GM12892 (cell line): Measurements from ENCODE around the gene ABCC3.
"Not testable (repeated sequence)": the region's sequence is repeated elsewhere in the genome, so short reads cannot be mapped to it uniquely, and the experiment has no call there.

Source experiments
- DNase-seq: peaks from one replicate; pipeline ENCODE4 v3.0.0; 2011; ENCODE audit not compliant: insufficient read length
- FAIRE-seq: peaks from 2 replicates; lab custom pipeline; 2011; peaks lifted over from hg19 to GRCh38; lab: Jason Lieb, UNC
- POLR2A ChIP-seq: IDR thresholded peaks from 2 replicates; pipeline ENCODE4 v1.6.1; 2011; ENCODE audit warnings: low read depth, low read length, control low read depth
- POLR2AphosphoS5 ChIP-seq: IDR thresholded peaks from 2 replicates; pipeline ENCODE4 v1.6.1; 2011; ENCODE audit warnings: low read depth, low read length, control low read depth
- TAF1 ChIP-seq: IDR thresholded peaks from 2 replicates; pipeline ENCODE4 v1.6.1; 2011; ENCODE audit warnings: low read depth, mild to moderate bottlenecking, control low read depth, low read length, borderline replicate concordance

ABCC3 gene

GRCh38 chr17:50710025-50710424 lies 75.3 kb downstream of the ABCC3 start:
- FAIRE-seq: no peak

GRCh38 chr17:50710650-50711049 lies 76.0 kb downstream of the ABCC3 start:
- no peak for FAIRE-seq
- TF ChIP-seq POLR2A: no peak
- TF ChIP-seq POLR2AphosphoS5: no peak
- TF ChIP-seq TAF1: no peak
- no peak for DNase-seq

More at GRCh38 chr17:50710025-50710424, 75.3 kb downstream of the ABCC3 start:
- no peak for DNase-seq
- TF ChIP-seq TAF1 (no peak), POLR2A (no peak), POLR2AphosphoS5 (no peak)

DNA sequence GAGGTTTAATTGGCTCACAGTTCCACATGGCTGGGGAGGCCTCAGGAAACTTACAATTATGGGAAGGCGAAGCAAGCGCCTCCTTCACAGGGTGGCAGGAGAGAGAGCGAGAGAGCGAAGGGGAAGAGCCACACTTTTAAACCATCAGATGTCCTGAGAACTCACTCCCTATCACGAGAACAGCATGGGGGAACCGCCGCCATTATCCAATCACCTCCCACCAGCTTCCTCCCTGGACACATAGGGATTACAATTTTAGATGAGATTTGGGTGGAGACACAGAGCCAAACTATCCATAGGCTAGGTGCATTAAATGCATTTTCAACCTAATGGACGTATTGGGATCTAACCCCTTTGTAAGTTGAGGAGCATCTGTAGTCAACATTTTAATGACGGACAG lies 78.0 kb downstream of the ABCC3 start:
- FAIRE-seq (no peak), DNase-seq (no peak)
- TF ChIP-seq POLR2A (no peak), POLR2AphosphoS5 (no peak), TAF1 (no peak)

GRCh38 chr17:50715471-50715870 lies 80.8 kb downstream of the ABCC3 start:
- FAIRE-seq (no peak), DNase-seq (no peak)
- TF ChIP-seq POLR2A (no peak), POLR2AphosphoS5 (no peak), TAF1 (no peak)

DNA sequence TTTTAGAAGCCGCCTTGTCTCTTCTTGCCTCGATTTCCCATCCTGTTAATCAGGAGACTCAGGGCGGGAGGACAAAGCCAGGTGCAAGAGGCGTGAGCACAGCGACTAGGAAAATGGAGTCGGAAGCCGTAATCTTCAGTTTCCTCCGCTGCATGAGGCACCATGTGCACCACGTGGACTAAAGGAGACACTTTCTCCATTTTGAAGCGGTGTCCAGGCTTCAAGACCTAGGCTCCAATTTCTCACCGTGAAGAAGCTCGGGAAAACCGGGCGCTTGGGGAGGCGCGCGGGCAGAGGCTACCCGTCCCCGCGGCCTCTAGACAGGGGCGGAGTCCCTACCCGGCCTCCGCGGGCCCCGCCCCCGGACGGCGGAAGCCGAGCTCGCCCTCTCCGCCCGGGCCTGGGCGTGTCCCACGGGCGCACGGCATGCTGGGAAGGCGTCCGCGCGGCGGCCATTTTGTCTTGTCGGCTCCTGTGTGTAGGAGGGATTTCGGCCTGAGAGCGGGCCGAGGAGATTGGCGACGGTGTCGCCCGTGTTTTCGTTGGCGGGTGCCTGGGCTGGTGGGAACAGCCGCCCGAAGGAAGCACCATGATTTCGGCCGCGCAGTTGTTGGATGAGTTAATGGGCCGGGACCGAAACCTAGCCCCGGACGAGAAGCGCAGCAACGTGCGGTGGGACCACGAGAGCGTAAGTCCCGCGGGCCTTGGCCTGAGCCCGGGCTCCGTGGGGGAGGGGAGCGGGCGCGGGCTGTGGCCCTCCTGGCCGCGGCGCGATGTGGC lies 84.7 kb downstream of the ABCC3 start, which contains the start of gene LUC7L3:
Gene LUC7L3, plus strand, starts transcription at position 460 of the 780 bp plus-strand sequence. Its CDS starts 130 bp downstream, at position 590.
- TF ChIP-seq TAF1: peak; percentile 52; the same call in 1 of the 2 replicates
- peak; percentile 97 for TF ChIP-seq POLR2A
- TF ChIP-seq POLR2AphosphoS5: peak; percentile 97
- DNase-seq (peak; percentile 97), FAIRE-seq (peak; percentile 89)

- DNase-seq: no peak
- FAIRE-seq: no peak
- no peak for TF ChIP-seq TAF1
- no peak for TF ChIP-seq POLR2AphosphoS5
- no peak for TF ChIP-seq POLR2A
Measured at GRCh38 chr17:50719924-50720794, 85.5 kb downstream of the ABCC3 start.

GRCh38 chr17:50721194-50722010 lies 86.7 kb downstream of the ABCC3 start:
- FAIRE-seq (no peak), DNase-seq (no peak)
- TF ChIP-seq TAF1 (no peak), POLR2AphosphoS5 (no peak), POLR2A (no peak)

GRCh38 chr17:50722746-50723145 lies 88.1 kb downstream of the ABCC3 start:
- no peak for DNase-seq
- FAIRE-seq: no peak
- TF ChIP-seq POLR2A (no peak), TAF1 (no peak), POLR2AphosphoS5 (no peak)

DNA sequence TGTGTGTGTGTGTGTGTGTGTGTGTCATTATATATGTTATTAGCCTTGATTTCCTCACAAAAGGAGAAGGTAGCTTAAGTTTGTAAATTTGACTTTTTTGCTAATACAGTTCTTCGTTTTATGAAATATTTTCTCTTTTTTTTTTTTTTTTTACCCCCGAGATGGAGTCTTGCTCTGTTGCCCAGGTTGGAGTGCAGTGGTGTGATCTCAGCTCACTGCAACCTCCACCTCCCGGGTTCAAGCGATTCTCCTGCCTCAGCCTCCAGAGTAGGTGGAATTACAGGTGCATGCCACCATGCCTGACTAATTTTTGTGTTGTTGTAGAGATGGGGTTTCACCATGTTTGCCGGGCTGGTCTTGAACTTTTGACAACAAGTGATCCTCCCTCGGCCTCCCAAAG lies 89.9 kb downstream of the ABCC3 start:
- FAIRE-seq, DNase-seq: not testable (repeated sequence)

- FAIRE-seq: no peak
- no peak for TF ChIP-seq TAF1
- TF ChIP-seq POLR2A: no peak
- no peak for TF ChIP-seq POLR2AphosphoS5
- DNase-seq: no peak
Measured at GRCh38 chr17:50725769-50726655, 91.3 kb downstream of the ABCC3 start.

DNA sequence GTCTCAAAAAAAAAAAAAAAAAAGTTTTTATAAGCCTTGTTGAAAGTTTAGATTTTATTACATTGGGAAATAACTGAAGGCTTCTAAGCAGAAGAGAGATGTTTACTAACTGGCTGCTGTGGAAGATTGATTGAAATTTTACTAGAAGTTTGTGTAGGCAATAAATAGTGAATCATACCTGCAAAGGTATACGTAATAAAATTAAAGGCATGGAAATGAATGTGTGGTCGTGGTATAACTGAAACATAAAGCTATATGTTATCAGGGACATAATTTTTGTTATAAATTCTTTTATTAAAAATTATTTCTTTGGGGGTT lies 93.4 kb downstream of the ABCC3 start:
- DNase-seq (no peak), FAIRE-seq (no peak)
- no peak for TF ChIP-seq POLR2A
